NT2/D1 (cell line): Measurements from ENCODE around the gene SDHAF1.

Source experiments
- SUZ12 ChIP-seq: IDR thresholded peaks from 2 replicates; pipeline ENCODE4 v1.6.1; 2011; ENCODE audit not compliant: insufficient read length, insufficient read depth; ENCODE audit errors: extremely low read depth
- YY1 ChIP-seq: IDR thresholded peaks from 2 replicates; pipeline ENCODE4 v1.6.1; 2011; ENCODE audit not compliant: insufficient read length, insufficient read depth
- ZNF274 ChIP-seq: IDR thresholded peaks from 2 replicates; pipeline ENCODE4 v1.6.1; 2011; ENCODE audit warnings: mild to moderate bottlenecking, low read depth, low read length

DNA sequence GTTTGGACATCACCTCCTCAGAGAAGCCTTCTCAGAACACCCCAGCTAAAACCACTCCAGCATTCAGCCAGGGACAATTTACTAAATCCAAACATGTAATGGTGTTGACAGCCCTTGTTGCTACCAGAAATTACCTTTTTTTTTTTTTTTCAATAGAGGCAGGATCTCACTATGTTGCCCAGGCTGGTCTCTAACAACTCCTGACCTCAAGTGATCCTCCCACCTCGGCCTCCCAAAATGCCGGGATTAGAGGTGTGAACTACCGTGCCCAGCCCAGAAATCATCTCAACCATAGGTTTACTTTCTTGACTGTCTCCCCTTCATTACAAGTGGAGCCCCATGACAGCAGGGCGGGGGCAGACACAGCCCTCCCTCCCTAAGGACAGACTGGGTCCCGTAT, 28.4 kb downstream of the SDHAF1 start:
- TF ChIP-seq ZNF274 (no peak), YY1 (no peak), SUZ12 (no peak)
